GM19239 (cell line): ENCODE measurements around the gene TTLL10.

Experiments
- DNase-seq: peaks from one replicate; pipeline ENCODE4 v3.0.0; 2011; ENCODE audit warnings: low spot score; ENCODE audit not compliant: insufficient read length
- FAIRE-seq: peaks from 2 replicates; lab custom pipeline; 2011; peaks lifted over from hg19 to GRCh38; lab: Jason Lieb, UNC

TTLL10 gene

GRCh38 chr1:1156140-1157032 is 17.3 kb upstream of the TTLL10 start:
- FAIRE-seq (no peak), DNase-seq (no peak)

GRCh38 chr1:1157033-1157365 is 16.7 kb upstream of the TTLL10 start:
- DNase-seq (no peak), FAIRE-seq (no peak)

GRCh38 chr1:1157426-1157913 is 16.2 kb upstream of the TTLL10 start:
- peak; percentile 97 for DNase-seq
- peak; percentile 59 for FAIRE-seq

GRCh38 chr1:1157914-1158710 is 15.6 kb upstream of the TTLL10 start:
- FAIRE-seq (peak; percentile 21), DNase-seq (peak; percentile 91)

GRCh38 chr1:1160281-1160930 is 13.3 kb upstream of the TTLL10 start:
- FAIRE-seq (no peak), DNase-seq (no peak)

- DNase-seq = no peak
- FAIRE-seq = no peak
Observed at GRCh38 chr1:1161078-1161682, 12.5 kb upstream of the TTLL10 start.

- no peak for FAIRE-seq
- DNase-seq = no peak
Observed at GRCh38 chr1:1161683-1162079, 12.0 kb upstream of the TTLL10 start.

GRCh38 chr1:1162597-1163537 is 10.8 kb upstream of the TTLL10 start:
- DNase-seq (no peak), FAIRE-seq (no peak)

GRCh38 chr1:1163538-1164070 is 10.1 kb upstream of the TTLL10 start:
- FAIRE-seq (no peak), DNase-seq (no peak)

- FAIRE-seq (no peak), DNase-seq (no peak)
Observed at GRCh38 chr1:1164361-1164700, 9.3 kb upstream of the TTLL10 start.

GRCh38 chr1:1164701-1165451 is 8.8 kb upstream of the TTLL10 start:
- DNase-seq (no peak), FAIRE-seq (no peak)

GRCh38 chr1:1165485-1165884 is 8.2 kb upstream of the TTLL10 start:
- FAIRE-seq (no peak), DNase-seq (no peak)

GRCh38 chr1:1165900-1166421 is 7.7 kb upstream of the TTLL10 start:
- DNase-seq (no peak), FAIRE-seq (no peak)

- DNase-seq (no peak), FAIRE-seq (no peak)
Observed at GRCh38 chr1:1166642-1167397, 6.9 kb upstream of the TTLL10 start.

- DNase-seq (no peak), FAIRE-seq (no peak)
Observed at GRCh38 chr1:1167398-1167821, 6.3 kb upstream of the TTLL10 start.

- DNase-seq (no peak), FAIRE-seq (no peak)
Observed at GRCh38 chr1:1167841-1168450, 5.7 kb upstream of the TTLL10 start.
